Measurements from ENCODE around the gene ZMAT2. TPM values are rescaled to one million over a fixed set of nuclear protein-coding genes. Genes with fewer than 3 reads are reported as not detected.
"Not testable (repeated sequence)": the region's sequence is repeated elsewhere in the genome, so short reads cannot be mapped to it uniquely, and the experiment has no call there.

Gene ZMAT2
- total RNA-seq, 1 donor from 2014 or later: 33.4 TPM

DNA sequence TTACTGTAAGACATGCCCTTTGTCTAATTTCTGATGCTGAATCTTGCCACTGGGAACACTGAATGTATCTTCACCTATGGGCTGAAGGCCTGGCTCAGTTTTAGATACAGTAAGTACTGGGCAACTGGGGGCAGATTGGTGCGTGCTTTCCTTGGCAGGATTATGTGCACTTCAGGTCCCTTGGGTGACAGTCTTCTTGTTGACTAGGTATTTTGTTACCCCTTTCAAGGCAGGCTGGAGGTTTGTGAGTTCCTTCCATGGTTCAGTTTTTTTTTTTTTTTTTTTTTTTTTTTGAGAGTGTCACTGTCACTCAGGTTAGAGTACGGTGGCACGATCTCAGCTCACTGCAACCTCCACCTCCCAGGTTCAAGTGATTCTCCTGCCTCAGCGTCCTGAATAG is 7.6 kb downstream of the ZMAT2 start:
- Histone ChIP-seq H3K4me3 (ENCODE audit: low read length in 3 of 3) (no peak overlapping the region), H3K9me3 (ENCODE audit: control insufficient read depth in 3 of 3, low read length in 3 of 3) (no peaks in the 10 kb centered on the region), H3K4me1 (ENCODE audit: control insufficient read depth in 3 of 3, insufficient read depth in 3 of 3, low read length in 3 of 3) (peaks cover 2 to 4% (median 3%) of the 10 kb centered on the region in 3 donors), H3K36me3 (ENCODE audit: control insufficient read depth in 3 of 3, insufficient read depth in 3 of 3, low read length in 3 of 3) (peaks cover 21 to 35% (median 30%) of the 10 kb centered on the region in 3 donors), H3K27ac (ENCODE audit: low read depth, low read length) (no peak overlapping the region), H3K27me3 (ENCODE audit: control insufficient read depth in 3 of 3, insufficient read depth in 3 of 3, low read length in 3 of 3) (no peaks in the 10 kb centered on the region), H3K9ac (ENCODE audit: low read depth in 1 of 3, low read length in 3 of 3) (no peak overlapping the region)

DNA sequence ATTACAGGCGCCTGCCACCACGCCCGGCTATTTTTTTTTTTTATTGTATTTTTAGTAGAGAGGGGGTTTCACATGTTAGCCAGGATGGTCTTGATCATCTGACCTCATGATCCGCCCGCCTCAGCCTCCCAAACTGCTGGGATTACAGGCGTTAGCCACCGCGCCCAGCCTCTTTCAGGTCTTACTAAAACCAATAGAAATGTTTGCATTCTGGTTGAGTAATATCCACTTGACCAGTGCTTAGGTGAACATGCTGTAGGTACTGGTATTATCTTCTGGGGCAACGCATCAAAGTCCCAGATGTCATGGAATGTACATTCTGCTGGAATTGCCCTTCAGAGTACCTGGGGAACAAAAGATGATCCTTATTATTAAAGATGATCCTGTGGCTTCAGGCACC is 8.5 kb downstream of the ZMAT2 start:
- not testable (repeated sequence) for H3K27me3 ChIP-seq (ENCODE audit: control insufficient read depth in 3 of 3, insufficient read depth in 3 of 3, low read length in 3 of 3); H3K4me1 ChIP-seq (ENCODE audit: control insufficient read depth in 3 of 3, insufficient read depth in 3 of 3, low read length in 3 of 3); H3K27ac ChIP-seq (ENCODE audit: low read depth, low read length); H3K9me3 ChIP-seq (ENCODE audit: control insufficient read depth in 3 of 3, low read length in 3 of 3); H3K4me3 ChIP-seq (ENCODE audit: low read length in 3 of 3); H3K9ac ChIP-seq (ENCODE audit: low read depth in 1 of 3, low read length in 3 of 3)
- peaks cover 18 to 28% (median 23%) of the 10 kb centered on the region in 3 donors for H3K36me3 ChIP-seq (ENCODE audit: control insufficient read depth in 3 of 3, insufficient read depth in 3 of 3, low read length in 3 of 3)

DNA sequence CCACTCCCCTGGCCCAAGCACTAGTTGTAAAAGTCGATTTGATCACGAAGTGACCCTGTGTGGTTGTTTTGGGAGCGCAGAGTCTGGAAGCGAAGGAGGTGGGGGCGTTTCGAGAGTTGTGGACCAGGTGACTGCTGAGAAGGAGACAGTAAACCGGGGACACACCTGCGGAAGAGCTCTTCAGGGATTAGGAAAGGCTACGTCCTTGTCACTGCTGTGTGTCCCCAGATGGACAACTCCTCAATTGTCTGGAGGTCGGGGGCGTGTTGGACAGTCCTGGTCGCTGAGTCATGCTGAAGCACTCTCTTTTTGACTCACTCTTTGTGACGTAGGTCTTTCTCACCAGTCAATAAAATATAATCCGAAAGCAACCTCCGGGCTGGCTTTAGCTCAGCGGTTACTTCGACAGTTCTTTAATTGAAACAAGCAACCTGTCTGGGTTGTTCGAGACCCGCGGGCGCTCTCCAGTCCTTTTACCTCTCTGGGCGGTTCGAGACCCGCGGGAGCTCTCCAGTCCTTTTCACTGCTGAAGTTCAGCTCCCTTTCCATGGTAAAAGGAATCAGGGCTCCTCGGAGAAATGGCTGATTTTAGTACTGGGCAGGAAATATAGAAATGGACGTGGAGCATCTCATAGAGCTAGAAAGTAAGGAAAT is 10.8 kb downstream of the ZMAT2 start:
- peaks cover 2 to 4% (median 3%) of the 10 kb centered on the region in 3 donors for H3K4me1 ChIP-seq (ENCODE audit: control insufficient read depth in 3 of 3, insufficient read depth in 3 of 3, low read length in 3 of 3)
- no peaks in the 10 kb centered on the region for H3K9me3 ChIP-seq (ENCODE audit: control insufficient read depth in 3 of 3, low read length in 3 of 3)
- no peaks in the 10 kb centered on the region for H3K27me3 ChIP-seq (ENCODE audit: control insufficient read depth in 3 of 3, insufficient read depth in 3 of 3, low read length in 3 of 3)
- H3K9ac ChIP-seq (ENCODE audit: low read depth in 1 of 3, low read length in 3 of 3): peak overlapping the region; percentile 58 to 74 (median 63)
- peaks cover 2 to 7% (median 2%) of the 10 kb centered on the region in 3 donors for H3K36me3 ChIP-seq (ENCODE audit: control insufficient read depth in 3 of 3, insufficient read depth in 3 of 3, low read length in 3 of 3)
- peak overlapping the region; percentile 95 for H3K27ac ChIP-seq (ENCODE audit: low read depth, low read length)
- peak overlapping the region; percentile 73 to 89 (median 84) for H3K4me3 ChIP-seq (ENCODE audit: low read length in 3 of 3)

DNA sequence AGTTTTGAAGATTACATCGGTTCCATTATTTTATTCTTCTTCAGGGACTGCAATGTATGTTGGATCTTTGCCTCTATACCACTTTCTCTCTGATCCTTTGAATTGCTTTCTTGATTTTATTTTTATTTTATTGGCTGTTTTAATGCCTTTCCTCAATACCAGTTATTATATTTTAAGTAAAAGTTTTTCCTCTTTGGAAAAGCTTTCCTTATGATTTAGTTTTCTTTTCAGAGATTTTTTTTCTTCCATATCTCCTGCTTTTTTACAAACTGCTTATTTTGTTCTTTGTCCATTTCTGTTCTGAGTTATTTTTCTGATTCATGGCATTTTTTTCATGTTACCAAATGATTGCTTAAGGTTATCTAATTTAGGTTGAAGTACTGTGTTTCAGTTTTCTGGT is 11.5 kb downstream of the ZMAT2 start:
- no peak overlapping the region for H3K4me3 ChIP-seq (ENCODE audit: low read length in 3 of 3)
- H3K27me3 ChIP-seq (ENCODE audit: control insufficient read depth in 3 of 3, insufficient read depth in 3 of 3, low read length in 3 of 3): no peaks in the 10 kb centered on the region
- peaks cover 0 to 2% (median 0%) of the 10 kb centered on the region in 3 donors for H3K36me3 ChIP-seq (ENCODE audit: control insufficient read depth in 3 of 3, insufficient read depth in 3 of 3, low read length in 3 of 3)
- H3K27ac ChIP-seq (ENCODE audit: low read depth, low read length): no peak overlapping the region
- no peaks in the 10 kb centered on the region for H3K9me3 ChIP-seq (ENCODE audit: control insufficient read depth in 3 of 3, low read length in 3 of 3)
- H3K9ac ChIP-seq (ENCODE audit: low read depth in 1 of 3, low read length in 3 of 3): no peak overlapping the region
- peaks cover 2 to 4% (median 3%) of the 10 kb centered on the region in 3 donors for H3K4me1 ChIP-seq (ENCODE audit: control insufficient read depth in 3 of 3, insufficient read depth in 3 of 3, low read length in 3 of 3)

DNA sequence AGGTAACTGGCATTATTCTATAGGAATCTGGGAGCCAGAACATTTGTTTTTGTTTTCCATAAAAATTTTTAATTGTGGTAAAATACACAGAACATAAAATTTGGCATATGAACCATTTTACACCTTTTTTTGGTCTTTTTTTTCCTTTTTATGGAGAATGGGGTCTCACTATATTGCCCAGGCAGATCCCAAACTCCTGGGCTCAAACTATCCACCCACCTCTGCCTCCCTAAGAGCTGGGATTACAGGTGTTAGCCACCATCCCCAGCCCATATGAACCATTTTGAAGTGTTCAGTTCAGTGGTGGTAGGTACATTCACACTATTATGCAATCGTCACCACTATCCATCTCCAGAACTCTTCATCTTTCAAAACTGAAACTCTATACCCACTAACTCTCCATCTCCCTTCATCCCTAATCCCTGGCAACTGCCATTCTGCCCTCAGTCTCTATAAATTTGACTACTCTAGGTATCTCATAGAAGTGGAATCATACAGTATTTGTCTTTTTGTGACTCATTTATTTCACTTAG is 13.4 kb downstream of the ZMAT2 start:
- no peaks in the 10 kb centered on the region for H3K9me3 ChIP-seq (ENCODE audit: control insufficient read depth in 3 of 3, low read length in 3 of 3)
- H3K36me3 ChIP-seq (ENCODE audit: control insufficient read depth in 3 of 3, insufficient read depth in 3 of 3, low read length in 3 of 3): no peaks in the 10 kb centered on the region
- H3K27me3 ChIP-seq (ENCODE audit: control insufficient read depth in 3 of 3, insufficient read depth in 3 of 3, low read length in 3 of 3): no peaks in the 10 kb centered on the region
- H3K4me3 ChIP-seq (ENCODE audit: low read length in 3 of 3): no peak overlapping the region
- H3K9ac ChIP-seq (ENCODE audit: low read depth in 1 of 3, low read length in 3 of 3): no peak overlapping the region
- no peak overlapping the region for H3K27ac ChIP-seq (ENCODE audit: low read depth, low read length)
- H3K4me1 ChIP-seq (ENCODE audit: control insufficient read depth in 3 of 3, insufficient read depth in 3 of 3, low read length in 3 of 3): peaks cover 2 to 4% (median 3%) of the 10 kb centered on the region in 3 donors

DNA sequence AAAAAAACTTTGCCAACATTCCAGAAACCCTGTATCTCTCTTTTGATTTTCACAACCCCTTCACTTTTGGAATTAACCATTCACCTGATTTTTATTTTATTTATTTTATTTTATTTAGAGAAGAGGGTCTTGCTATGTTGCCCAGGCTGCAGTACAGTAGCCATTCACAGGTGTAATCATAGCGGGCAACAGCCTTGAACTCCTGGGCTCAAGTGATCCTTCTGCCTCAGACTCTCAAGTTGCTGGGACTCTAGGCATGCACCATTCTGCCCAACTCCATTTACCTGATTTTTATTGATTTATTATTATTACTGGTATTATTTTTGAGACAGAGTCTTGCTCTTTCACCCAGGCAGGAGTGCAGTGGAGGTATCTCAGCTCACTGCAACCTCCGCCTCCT is 16.0 kb downstream of the ZMAT2 start:
- H3K27me3 ChIP-seq (ENCODE audit: control insufficient read depth in 3 of 3, insufficient read depth in 3 of 3, low read length in 3 of 3); H3K9ac ChIP-seq (ENCODE audit: low read depth in 1 of 3, low read length in 3 of 3); H3K9me3 ChIP-seq (ENCODE audit: control insufficient read depth in 3 of 3, low read length in 3 of 3): not testable (repeated sequence)

DNA sequence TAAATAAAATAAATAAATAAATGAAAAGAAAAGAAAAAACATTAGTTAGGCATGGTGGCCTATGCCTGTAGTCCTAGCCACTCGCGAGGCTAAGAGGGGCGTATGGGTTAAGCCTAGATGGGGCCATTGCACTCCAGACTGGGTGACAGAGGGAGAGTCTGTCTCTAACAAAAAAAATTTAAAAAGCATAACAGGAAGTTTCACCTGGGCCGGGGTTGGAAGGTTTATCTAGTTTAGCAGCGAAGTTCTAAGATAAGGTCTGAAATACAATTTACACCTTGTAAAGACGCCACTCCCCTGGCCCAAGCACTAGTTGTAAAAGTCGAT is 18.0 kb downstream of the ZMAT2 start:
- Histone ChIP-seq H3K9ac (ENCODE audit: low read depth in 1 of 3, low read length in 3 of 3) (no peak overlapping the region), H3K4me1 (ENCODE audit: control insufficient read depth in 3 of 3, insufficient read depth in 3 of 3, low read length in 3 of 3) (no peaks in the 10 kb centered on the region), H3K27me3 (ENCODE audit: control insufficient read depth in 3 of 3, insufficient read depth in 3 of 3, low read length in 3 of 3) (no peaks in the 10 kb centered on the region), H3K36me3 (ENCODE audit: control insufficient read depth in 3 of 3, insufficient read depth in 3 of 3, low read length in 3 of 3) (no peaks in the 10 kb centered on the region), H3K9me3 (ENCODE audit: control insufficient read depth in 3 of 3, low read length in 3 of 3) (no peaks in the 10 kb centered on the region), H3K27ac (ENCODE audit: low read depth, low read length) (no peak overlapping the region), H3K4me3 (ENCODE audit: low read length in 3 of 3) (no peak overlapping the region)

More for the DNA sequence above, 16.0 kb downstream of the ZMAT2 start:
- H3K4me3 ChIP-seq (ENCODE audit: low read length in 3 of 3); H3K4me1 ChIP-seq (ENCODE audit: control insufficient read depth in 3 of 3, insufficient read depth in 3 of 3, low read length in 3 of 3); H3K27ac ChIP-seq (ENCODE audit: low read depth, low read length); H3K36me3 ChIP-seq (ENCODE audit: control insufficient read depth in 3 of 3, insufficient read depth in 3 of 3, low read length in 3 of 3): not testable (repeated sequence)

DNA sequence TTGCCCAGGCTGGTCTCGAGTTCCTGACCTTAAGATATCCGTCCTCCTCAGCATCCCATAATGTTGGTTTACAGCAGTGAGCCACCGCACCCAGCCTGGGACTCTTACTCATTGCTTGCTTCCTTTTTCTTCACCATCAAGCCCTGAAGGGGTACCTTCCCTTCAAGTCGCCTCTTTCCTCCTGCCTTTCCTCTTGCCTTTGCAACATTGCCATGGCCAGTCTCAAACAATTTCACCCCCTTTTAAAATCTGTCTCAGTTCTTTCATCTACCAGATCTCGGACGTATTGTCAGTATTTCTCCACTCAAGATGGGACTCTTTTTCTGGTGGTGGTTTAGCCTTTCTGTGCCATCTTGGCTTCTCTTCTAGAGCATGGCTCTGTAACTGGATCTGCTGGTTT is 20.5 kb downstream of the ZMAT2 start:
- not testable (repeated sequence) for H3K4me3 ChIP-seq (ENCODE audit: low read length in 3 of 3); H3K27ac ChIP-seq (ENCODE audit: low read depth, low read length); H3K36me3 ChIP-seq (ENCODE audit: control insufficient read depth in 3 of 3, insufficient read depth in 3 of 3, low read length in 3 of 3); H3K9me3 ChIP-seq (ENCODE audit: control insufficient read depth in 3 of 3, low read length in 3 of 3); H3K27me3 ChIP-seq (ENCODE audit: control insufficient read depth in 3 of 3, insufficient read depth in 3 of 3, low read length in 3 of 3); H3K4me1 ChIP-seq (ENCODE audit: control insufficient read depth in 3 of 3, insufficient read depth in 3 of 3, low read length in 3 of 3); H3K9ac ChIP-seq (ENCODE audit: low read depth in 1 of 3, low read length in 3 of 3)

DNA sequence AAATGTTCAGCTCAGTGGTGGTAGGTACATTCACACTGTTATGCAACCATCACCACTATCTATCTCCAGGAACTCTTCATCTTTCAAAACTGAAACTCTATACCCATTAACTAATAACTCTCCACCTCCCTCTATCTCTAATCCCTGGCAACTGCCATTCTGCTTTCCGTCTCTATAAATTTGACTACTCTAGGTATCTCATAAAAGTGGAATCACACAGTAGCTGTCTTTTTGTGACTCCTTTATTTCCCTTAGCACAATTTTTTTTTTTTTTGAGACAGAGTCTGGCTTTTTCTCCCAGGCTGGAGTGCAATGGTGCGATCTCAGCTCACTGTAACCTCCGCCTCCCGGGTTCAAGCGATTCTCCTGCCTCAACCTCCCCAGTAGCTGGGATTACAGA is 21.1 kb downstream of the ZMAT2 start:
- not testable (repeated sequence) for H3K9ac ChIP-seq (ENCODE audit: low read depth in 1 of 3, low read length in 3 of 3); H3K4me1 ChIP-seq (ENCODE audit: control insufficient read depth in 3 of 3, insufficient read depth in 3 of 3, low read length in 3 of 3)

DNA sequence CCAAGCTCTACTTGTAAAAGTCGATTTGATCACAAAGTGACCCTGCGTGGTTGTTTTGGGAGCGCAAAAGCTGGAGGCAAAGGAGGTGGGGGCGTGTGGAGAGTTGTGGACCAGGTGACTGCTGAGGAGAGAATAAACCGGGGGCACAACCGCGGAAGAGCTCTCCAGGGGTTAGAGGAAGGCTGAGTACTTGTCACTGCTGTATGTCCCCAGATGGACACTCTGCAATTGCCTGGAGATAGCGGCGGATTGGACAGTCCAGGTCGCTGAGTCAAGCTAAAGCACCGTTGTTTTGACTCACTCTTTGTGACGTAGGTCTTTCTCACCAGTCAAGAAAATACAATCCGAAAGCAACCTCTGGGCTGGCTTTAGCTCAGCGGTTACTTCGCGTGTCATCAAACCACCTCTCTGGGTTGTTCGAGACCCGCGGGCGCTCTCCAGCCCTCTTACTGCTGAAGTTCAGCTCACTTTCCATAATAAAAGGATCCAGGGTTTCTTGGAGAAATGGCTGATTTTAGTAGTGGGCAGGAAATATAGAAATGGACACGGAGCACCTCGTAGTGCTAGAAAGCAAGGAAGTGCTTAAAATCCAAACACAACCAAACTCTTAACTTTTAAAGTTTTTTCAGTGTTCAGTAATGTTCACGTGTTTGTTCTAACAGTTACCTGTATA is 25.7 kb downstream of the ZMAT2 start:
- H3K36me3 ChIP-seq (ENCODE audit: control insufficient read depth in 3 of 3, insufficient read depth in 3 of 3, low read length in 3 of 3): no peaks in the 10 kb centered on the region
- no peak overlapping the region for H3K27ac ChIP-seq (ENCODE audit: low read depth, low read length)
- no peaks in the 10 kb centered on the region for H3K9me3 ChIP-seq (ENCODE audit: control insufficient read depth in 3 of 3, low read length in 3 of 3)
- no peaks in the 10 kb centered on the region for H3K4me1 ChIP-seq (ENCODE audit: control insufficient read depth in 3 of 3, insufficient read depth in 3 of 3, low read length in 3 of 3)
- H3K4me3 ChIP-seq (ENCODE audit: low read length in 3 of 3): peak overlapping the region in 1 of 3 donors; percentile 29
- peaks cover 0 to 3% (median 0%) of the 10 kb centered on the region in 3 donors for H3K27me3 ChIP-seq (ENCODE audit: control insufficient read depth in 3 of 3, insufficient read depth in 3 of 3, low read length in 3 of 3)
- H3K9ac ChIP-seq (ENCODE audit: low read depth in 1 of 3, low read length in 3 of 3): no peak overlapping the region

More for the DNA sequence above, 21.1 kb downstream of the ZMAT2 start:
- not testable (repeated sequence) for H3K4me3 ChIP-seq (ENCODE audit: low read length in 3 of 3); H3K36me3 ChIP-seq (ENCODE audit: control insufficient read depth in 3 of 3, insufficient read depth in 3 of 3, low read length in 3 of 3); H3K27me3 ChIP-seq (ENCODE audit: control insufficient read depth in 3 of 3, insufficient read depth in 3 of 3, low read length in 3 of 3); H3K27ac ChIP-seq (ENCODE audit: low read depth, low read length); H3K9me3 ChIP-seq (ENCODE audit: control insufficient read depth in 3 of 3, low read length in 3 of 3)

Data from skeletal muscle tissue (tissue), 4 donors.